Chondrocyte (in vitro differentiated cells): ENCODE data around the gene GBP6. TPM values are rescaled to one million over a fixed set of nuclear protein-coding genes. Genes with fewer than 3 reads are reported as not detected.

Experiments
- DNase-seq: peaks from one replicate; pipeline ENCODE4 v3.0.0; 2021; ENCODE audit warnings: mixed read lengths, low spot score
- H3K27ac Mint-ChIP-seq: one replicate; pipeline ENCODE4 v1.8.0; 2021; ENCODE audit warnings: mild to moderate bottlenecking, moderate library complexity, mixed read lengths; ENCODE audit not compliant: unreplicated experiment
- H3K27me3 Mint-ChIP-seq: 2 replicates; pipeline ENCODE4 v1.8.0; 2021; ENCODE audit warnings: low read depth, mixed read lengths
- H3K36me3 Mint-ChIP-seq: 2 replicates; pipeline ENCODE4 v1.8.0; 2021; ENCODE audit warnings: low read depth, mixed read lengths
- H3K4me1 Mint-ChIP-seq: 2 replicates; pipeline ENCODE4 v1.8.0; 2021; ENCODE audit warnings: low read depth, mild to moderate bottlenecking, mixed read lengths
- H3K4me3 Mint-ChIP-seq: one replicate; pipeline ENCODE4 v1.8.0; 2021; ENCODE audit warnings: mild to moderate bottlenecking, moderate library complexity, mixed read lengths; ENCODE audit not compliant: unreplicated experiment
- H3K9me3 Mint-ChIP-seq: 2 replicates; pipeline ENCODE4 v1.8.0; 2021; ENCODE audit warnings: low read depth, mixed read lengths
- long read RNA-seq: library from polyadenylated mRNA; stranded (forward); transcript quantifications from one replicate; pipeline ENCODE4 v2.0.0, GENCODE V29; 2021
- total RNA-seq: library from RNA; stranded (reverse); gene quantifications from 3 replicates; pipeline ENCODE4 v1.2.1, GENCODE V29; 2021
- TF ChIP-seq, protein P1 (sequence below): fragments of 200-600 bp; sonication (generic); IDR thresholded peaks from 2 replicates; pipeline ENCODE4 v1.5.0; 2021; ENCODE audit warnings: antibody characterized with exemption, mild to moderate bottlenecking, moderate library complexity

GBP6 gene, protein sequence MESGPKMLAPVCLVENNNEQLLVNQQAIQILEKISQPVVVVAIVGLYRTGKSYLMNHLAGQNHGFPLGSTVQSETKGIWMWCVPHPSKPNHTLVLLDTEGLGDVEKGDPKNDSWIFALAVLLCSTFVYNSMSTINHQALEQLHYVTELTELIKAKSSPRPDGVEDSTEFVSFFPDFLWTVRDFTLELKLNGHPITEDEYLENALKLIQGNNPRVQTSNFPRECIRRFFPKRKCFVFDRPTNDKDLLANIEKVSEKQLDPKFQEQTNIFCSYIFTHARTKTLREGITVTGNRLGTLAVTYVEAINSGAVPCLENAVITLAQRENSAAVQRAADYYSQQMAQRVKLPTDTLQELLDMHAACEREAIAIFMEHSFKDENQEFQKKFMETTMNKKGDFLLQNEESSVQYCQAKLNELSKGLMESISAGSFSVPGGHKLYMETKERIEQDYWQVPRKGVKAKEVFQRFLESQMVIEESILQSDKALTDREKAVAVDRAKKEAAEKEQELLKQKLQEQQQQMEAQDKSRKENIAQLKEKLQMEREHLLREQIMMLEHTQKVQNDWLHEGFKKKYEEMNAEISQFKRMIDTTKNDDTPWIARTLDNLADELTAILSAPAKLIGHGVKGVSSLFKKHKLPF
- total RNA-seq: not detected in 3 replicates
- long read RNA-seq: 0 reads

DNA sequence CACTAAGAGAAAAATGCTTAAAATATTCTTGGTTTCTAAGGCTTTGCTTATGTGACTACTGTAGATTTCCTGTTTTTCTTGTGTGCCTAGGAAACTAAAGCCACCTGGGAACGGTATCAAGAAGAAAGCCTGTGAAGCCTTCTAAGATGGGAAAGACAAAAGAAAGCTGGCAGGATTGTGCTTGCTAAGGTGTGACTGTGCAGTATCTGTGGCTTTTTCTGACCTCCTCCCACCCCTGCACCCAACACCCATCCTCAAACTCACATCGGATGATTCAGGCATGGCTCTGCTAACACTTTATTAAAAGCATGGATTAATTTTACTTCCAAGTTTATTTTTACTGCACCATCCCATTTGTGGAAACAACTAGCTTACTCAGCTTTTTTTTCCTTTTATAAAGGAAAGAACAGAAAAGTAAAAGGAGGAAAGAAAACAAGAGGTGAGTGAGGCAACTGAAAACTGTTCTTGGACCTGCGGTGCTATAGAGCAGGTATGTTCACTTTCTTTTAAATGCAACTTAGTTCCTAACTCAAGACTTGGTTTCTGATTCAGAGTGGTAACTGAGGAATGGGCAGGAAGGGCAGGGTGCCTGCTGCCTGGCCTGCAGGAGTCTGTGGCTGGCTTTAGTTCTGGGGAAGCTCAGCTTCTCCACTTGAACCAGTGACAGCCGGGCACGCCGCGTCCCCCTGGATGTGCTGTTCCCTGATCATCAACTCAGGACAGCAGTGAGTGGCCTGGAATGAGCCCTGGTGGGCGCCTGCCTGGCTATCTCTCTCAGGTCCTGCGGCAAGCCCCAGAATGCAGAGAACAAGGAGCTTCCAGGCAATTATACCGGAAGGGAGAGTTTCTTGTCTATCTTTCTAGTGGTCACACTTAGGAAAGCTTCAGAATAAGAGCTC, at the start of gene GBP6:
TSS of gene GBP6 (plus strand) at position 422 of the 899 bp plus-strand sequence. CDS start 4,493 bp downstream, outside the sequence.
- TF ChIP-seq, protein P1, sequence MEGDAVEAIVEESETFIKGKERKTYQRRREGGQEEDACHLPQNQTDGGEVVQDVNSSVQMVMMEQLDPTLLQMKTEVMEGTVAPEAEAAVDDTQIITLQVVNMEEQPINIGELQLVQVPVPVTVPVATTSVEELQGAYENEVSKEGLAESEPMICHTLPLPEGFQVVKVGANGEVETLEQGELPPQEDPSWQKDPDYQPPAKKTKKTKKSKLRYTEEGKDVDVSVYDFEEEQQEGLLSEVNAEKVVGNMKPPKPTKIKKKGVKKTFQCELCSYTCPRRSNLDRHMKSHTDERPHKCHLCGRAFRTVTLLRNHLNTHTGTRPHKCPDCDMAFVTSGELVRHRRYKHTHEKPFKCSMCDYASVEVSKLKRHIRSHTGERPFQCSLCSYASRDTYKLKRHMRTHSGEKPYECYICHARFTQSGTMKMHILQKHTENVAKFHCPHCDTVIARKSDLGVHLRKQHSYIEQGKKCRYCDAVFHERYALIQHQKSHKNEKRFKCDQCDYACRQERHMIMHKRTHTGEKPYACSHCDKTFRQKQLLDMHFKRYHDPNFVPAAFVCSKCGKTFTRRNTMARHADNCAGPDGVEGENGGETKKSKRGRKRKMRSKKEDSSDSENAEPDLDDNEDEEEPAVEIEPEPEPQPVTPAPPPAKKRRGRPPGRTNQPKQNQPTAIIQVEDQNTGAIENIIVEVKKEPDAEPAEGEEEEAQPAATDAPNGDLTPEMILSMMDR: no peak
- Mint-ChIP-seq H3K36me3 (no peaks in the 10 kb centered on the region), H3K27me3 (peaks cover 17% of the 10 kb centered on the region), H3K4me1 (no peaks in the 10 kb centered on the region), H3K9me3 (no peaks in the 10 kb centered on the region), H3K4me3 (no peak within 1 kb of the TSS), H3K27ac (no peak within 1 kb of the TSS)
- no peak for DNase-seq

DNA sequence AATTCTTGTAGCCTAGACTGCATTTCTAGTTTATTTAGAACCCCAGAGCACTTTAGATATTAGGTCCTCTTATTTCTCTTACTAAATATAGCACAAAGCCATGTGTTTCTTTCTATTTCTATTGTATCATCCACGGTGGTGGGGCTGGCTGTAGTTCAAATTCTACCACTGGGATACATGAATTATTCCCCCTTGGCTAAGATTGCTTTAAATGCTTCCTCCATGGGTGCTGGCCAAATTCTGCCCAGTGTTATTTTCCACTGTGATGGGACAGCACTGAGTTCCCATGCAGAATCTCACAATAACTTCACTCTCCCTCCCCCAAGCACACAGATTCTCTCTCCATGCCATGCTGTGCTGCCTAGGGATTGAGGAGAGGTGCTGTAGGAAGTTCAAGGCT, 41.5 kb upstream of the GBP6 start:
- Mint-ChIP-seq H3K27me3 (peaks cover 8% of the 10 kb centered on the region), H3K27ac (no peak overlapping the region), H3K36me3 (no peaks in the 10 kb centered on the region), H3K4me1 (no peaks in the 10 kb centered on the region), H3K4me3 (no peak overlapping the region), H3K9me3 (peaks cover 25% of the 10 kb centered on the region)
- TF ChIP-seq, protein P1: no peak
- no peak for DNase-seq

DNA sequence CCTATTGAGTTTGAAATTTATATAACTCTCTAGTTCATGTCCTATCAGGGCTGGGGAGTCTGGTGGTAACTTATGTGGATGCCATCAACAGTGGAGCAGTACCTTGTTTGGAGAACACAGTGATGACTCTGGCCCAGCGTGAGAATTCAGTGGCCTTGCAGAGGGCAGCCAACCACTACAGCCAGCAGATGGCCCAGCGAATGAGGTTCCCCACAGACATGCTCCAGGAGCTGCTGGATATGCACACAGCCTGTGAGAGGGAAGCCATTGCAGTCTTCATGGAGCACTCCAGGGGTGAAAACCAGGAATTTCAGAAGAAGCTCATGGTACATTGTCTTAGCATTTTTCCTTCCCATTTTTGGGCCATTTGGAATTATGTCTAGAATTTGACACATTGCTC, 32.0 kb upstream of the GBP6 start:
- H3K9me3 Mint-ChIP-seq: peaks cover 6% of the 10 kb centered on the region
- H3K4me3 Mint-ChIP-seq: no peak overlapping the region
- TF ChIP-seq, protein P1: no peak
- H3K27ac Mint-ChIP-seq: no peak overlapping the region
- H3K36me3 Mint-ChIP-seq: no peaks in the 10 kb centered on the region
- no peaks in the 10 kb centered on the region for H3K4me1 Mint-ChIP-seq
- DNase-seq: no peak
- no peaks in the 10 kb centered on the region for H3K27me3 Mint-ChIP-seq

DNA sequence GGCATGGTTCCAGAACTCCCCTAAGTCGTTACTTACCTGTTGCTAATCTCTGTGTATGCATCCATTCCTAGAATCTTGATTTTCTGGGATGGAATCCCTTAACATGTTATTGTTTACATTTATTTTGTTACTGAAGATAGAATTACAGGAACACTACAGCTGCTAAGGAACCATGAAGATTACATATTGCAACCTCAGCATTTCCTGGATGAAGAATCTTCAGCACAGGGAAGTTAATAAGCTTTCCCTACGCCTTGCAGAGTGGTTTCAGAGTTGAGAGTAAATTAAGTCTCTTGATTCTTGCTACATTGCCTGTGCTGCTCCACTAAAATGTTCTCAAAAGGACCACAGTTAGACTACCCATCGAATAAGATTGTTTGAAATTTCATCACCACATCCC, 31.4 kb upstream of the GBP6 start:
- peaks cover 2% of the 10 kb centered on the region for H3K9me3 Mint-ChIP-seq
- DNase-seq: no peak
- H3K36me3 Mint-ChIP-seq: no peaks in the 10 kb centered on the region
- no peak overlapping the region for H3K27ac Mint-ChIP-seq
- TF ChIP-seq, protein P1: no peak
- H3K27me3 Mint-ChIP-seq: no peaks in the 10 kb centered on the region
- no peak overlapping the region for H3K4me3 Mint-ChIP-seq
- H3K4me1 Mint-ChIP-seq: no peaks in the 10 kb centered on the region

DNA sequence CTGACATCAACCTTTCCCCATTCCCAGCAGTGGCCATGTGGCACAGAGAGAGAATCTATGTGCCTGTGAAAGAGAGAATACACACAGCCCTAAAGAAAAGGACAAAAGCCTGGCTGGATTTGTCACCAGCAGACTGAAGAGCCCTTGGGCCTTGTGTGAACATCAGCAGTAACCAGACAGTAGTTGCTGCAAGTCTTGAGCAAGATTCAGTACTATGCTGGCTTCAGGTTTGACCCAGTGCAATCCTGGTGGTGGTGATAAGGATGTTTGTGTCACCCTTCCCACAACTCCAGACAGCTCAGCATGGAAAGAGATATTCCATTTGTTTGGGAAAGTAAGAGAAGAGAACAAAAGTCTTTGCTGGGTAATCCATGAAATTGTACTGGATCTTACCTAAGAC, 28.4 kb upstream of the GBP6 start:
- Mint-ChIP-seq H3K9me3 (no peaks in the 10 kb centered on the region), H3K27ac (no peak overlapping the region), H3K27me3 (peaks cover 8% of the 10 kb centered on the region), H3K36me3 (no peaks in the 10 kb centered on the region), H3K4me3 (no peak overlapping the region), H3K4me1 (no peaks in the 10 kb centered on the region)
- TF ChIP-seq, protein P1: no peak
- no peak for DNase-seq
